Upper lobe of left lung (tissue), 6 donors: ENCODE measurements around the gene HABP2. TPM values are rescaled to one million over a fixed set of nuclear protein-coding genes. Genes with fewer than 3 reads are reported as not detected.

ENCODE experiments used
- ATAC-seq, 2 donors: fragments of 200-7000 bp; cut with Tn5 transposase; one replicate each; pipeline ENCODE4 v1.9.1; 2022; ENCODE audit warnings: mild to moderate bottlenecking in 2 of 2, moderate library complexity in 2 of 2; ENCODE audit not compliant: low FRiP score in 2 of 2
- DNase-seq, 2 donors: peaks; one replicate each; pipeline ENCODE4 v3.0.0-alpha.2; 2019 to 2020
- H3K27ac ChIP-seq, 4 donors: fragments of 200-600 bp; sonication (generic); one replicate each; pipeline ENCODE4 v1.5.1; 2016 to 2019
- H3K27me3 ChIP-seq, 4 donors: fragments of 200-600 bp; sonication (generic); one replicate each; pipeline ENCODE4 v1.5.1; 2017 to 2019
- H3K36me3 ChIP-seq, 4 donors: fragments of 200-600 bp; sonication (generic); one replicate each; pipeline ENCODE4 v1.5.1; 2016 to 2019
- H3K4me1 ChIP-seq, 4 donors: fragments of 200-600 bp; sonication (generic); one replicate each; pipeline ENCODE4 v1.5.1; 2018 to 2019
- H3K4me3 ChIP-seq, 4 donors: fragments of 200-600 bp; sonication (generic); one replicate each; pipeline ENCODE4 v1.5.1; 2017 to 2019; ENCODE audit warnings: mild to moderate bottlenecking in 2 of 4, moderate library complexity in 1 of 4
- H3K9me3 ChIP-seq, 4 donors: fragments of 200-600 bp; sonication (generic); one replicate each; pipeline ENCODE4 v1.5.1; 2018 to 2019
- CTCF ChIP-seq, 6 experiments: fragments of 450-650 bp in 4 of 6; fragments of 200-600 bp in 2 of 6; sonication (generic) in 2 of 6; IDR thresholded peaks; one replicate each; pipeline ENCODE4 v1.5.1; 2016 to 2019; ENCODE audit warnings: antibody characterized with exemption in 6 of 6
- EP300 ChIP-seq, 4 donors: sonication (generic); formaldehyde crosslinking; IDR thresholded peaks; one replicate each; pipeline ENCODE4 v1.5.1; 2017; ENCODE audit warnings: antibody characterized with exemption in 4 of 4, control low read depth in 2 of 4
- POLR2A ChIP-seq, 4 donors: fragments of 450-650 bp; IDR thresholded peaks; one replicate each; pipeline ENCODE4 v1.5.1; 2016 to 2017; ENCODE audit warnings: antibody characterized with exemption in 4 of 4, mild to moderate bottlenecking in 2 of 4
- POLR2AphosphoS5 ChIP-seq, 2 donors: sonication (generic); formaldehyde crosslinking; IDR thresholded peaks; one replicate each; pipeline ENCODE4 v1.5.1; 2017; ENCODE audit warnings: antibody characterized with exemption in 2 of 2
- WGBS, 2 donors: methylation state at CpG; one replicate each; pipeline ENCODE4 v1.1.5; 2017 to 2018; 5-methylcytosine and 5-hydroxymethylcytosine counted together
- total RNA-seq, 6 donors: library from RNA; depleted of rRNA in 4 of 6; stranded (reverse); fragments of >200 nt in 4 of 6; gene quantifications; one replicate each; pipeline versions ENCODE4 v1.1.0 to v1.2.1, GENCODE V29; 2016 to 2021
- donor health status: DM: no; HTN: no; CAD: no; lungs with moderate emphysema.
- donor health status: DM: no; HTN: yes; CAD: no; lungs with severe emphysema.

The HABP2 gene
- total RNA-seq, 6 donors from 2014 or later, result 0.15 to 10.3 (median 1.3) TPM; not detected in 2

- Histone ChIP-seq H3K4me1 (peaks cover 0 to 5% (median 2%) of the 10 kb centered on the region in 4 donors), H3K27me3 (no peaks in the 10 kb centered on the region), H3K36me3 (no peaks in the 10 kb centered on the region), H3K27ac (no peak overlapping the region), H3K4me3 (no peak overlapping the region), H3K9me3 (no peaks in the 10 kb centered on the region)
- no peak for TF ChIP-seq POLR2AphosphoS5 (IDR thresholded peaks at IDR 0.05)
- no peak for TF ChIP-seq POLR2A (IDR thresholded peaks at IDR 0.05)
- no peak for TF ChIP-seq EP300 (IDR thresholded peaks at IDR 0.05)
- no peak for TF ChIP-seq CTCF (IDR thresholded peaks at IDR 0.05)
- no peak for ATAC-seq
- DNase-seq, result no peak
- WGBS, 2 donors, result 70 to 82% methylated on average over 3 of the region's 3 CpGs
Measured at GRCh38 chr10:113518415-113518814, 34.4 kb upstream of the HABP2 start.

DNA sequence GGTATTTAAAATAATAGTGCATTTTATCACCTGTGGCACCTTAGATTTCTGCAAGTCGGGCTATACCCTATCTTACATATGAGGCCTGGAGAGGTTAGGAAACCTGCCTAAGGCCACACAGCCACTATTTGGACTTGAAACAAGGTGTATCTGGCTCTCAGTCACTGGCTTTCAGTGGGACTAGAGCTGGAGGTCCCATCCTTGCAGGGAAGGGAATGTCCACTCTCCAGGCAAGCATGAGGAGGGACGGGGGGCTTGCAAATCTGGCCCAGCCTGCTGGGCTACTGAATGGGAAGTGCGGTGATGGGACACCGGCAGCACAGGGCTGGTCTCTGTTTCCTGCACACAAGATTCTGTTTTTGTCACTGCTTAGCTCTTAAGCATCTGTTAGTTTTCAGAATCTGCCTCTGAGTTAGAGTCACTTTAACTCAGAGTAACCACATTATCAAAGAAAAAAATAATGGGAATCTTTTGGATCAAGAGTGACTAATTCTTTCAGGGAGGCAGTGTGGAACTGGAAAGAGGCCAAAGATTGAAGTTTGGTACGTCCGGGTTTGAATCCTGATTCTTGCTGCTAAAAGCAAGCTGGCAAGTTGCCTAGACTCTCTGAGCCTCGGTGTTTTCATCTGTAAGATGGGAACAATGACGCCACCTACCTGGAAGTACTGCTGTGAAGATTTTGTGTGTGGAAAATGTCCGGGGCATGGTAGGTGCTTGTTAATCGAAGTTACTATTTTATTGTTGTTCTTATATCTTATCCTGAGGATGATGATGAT is 33.8 kb upstream of the HABP2 start:
- H3K36me3 ChIP-seq, result no peaks in the 10 kb centered on the region
- 79 to 80% methylated on average over 10 of the region's 10 CpGs for WGBS, 2 donors
- ATAC-seq, result no peak
- no peak overlapping the region for H3K4me3 ChIP-seq
- no peaks in the 10 kb centered on the region for H3K27me3 ChIP-seq
- H3K4me1 ChIP-seq, result peaks cover 0 to 5% (median 2%) of the 10 kb centered on the region in 4 donors
- no peaks in the 10 kb centered on the region for H3K9me3 ChIP-seq
- TF ChIP-seq EP300 (IDR thresholded peaks at IDR 0.05) (no peak), CTCF (IDR thresholded peaks at IDR 0.05) (no peak), POLR2AphosphoS5 (IDR thresholded peaks at IDR 0.05) (no peak)
- H3K27ac ChIP-seq, result no peak overlapping the region
- DNase-seq, result peak in 1 of 2 donors; percentile 12

- no peak for ATAC-seq
- no peaks in the 10 kb centered on the region for H3K36me3 ChIP-seq
- DNase-seq, result peak; percentile 14 to 56
- peaks cover 0 to 5% (median 2%) of the 10 kb centered on the region in 4 donors for H3K4me1 ChIP-seq
- H3K4me3 ChIP-seq, result no peak overlapping the region
- H3K27me3 ChIP-seq, result no peaks in the 10 kb centered on the region
- no peaks in the 10 kb centered on the region for H3K9me3 ChIP-seq
- no peak for TF ChIP-seq CTCF (IDR thresholded peaks at IDR 0.05)
- no peak for TF ChIP-seq POLR2A (IDR thresholded peaks at IDR 0.05)
- no peak for TF ChIP-seq POLR2AphosphoS5 (IDR thresholded peaks at IDR 0.05)
- TF ChIP-seq EP300 (IDR thresholded peaks at IDR 0.05), result no peak
- no peak overlapping the region for H3K27ac ChIP-seq
- WGBS, 2 donors, result 67 to 77% methylated on average over 6 to 10 of the region's 10 CpGs
Measured at GRCh38 chr10:113519681-113520115, 33.2 kb upstream of the HABP2 start.

- ATAC-seq (no peak), DNase-seq (peak in 1 of 2 donors; percentile 3)
- H3K4me1 ChIP-seq, result peaks cover 0 to 5% (median 2%) of the 10 kb centered on the region in 4 donors
- H3K27me3 ChIP-seq, result no peaks in the 10 kb centered on the region
- H3K36me3 ChIP-seq, result no peaks in the 10 kb centered on the region
- H3K9me3 ChIP-seq, result no peaks in the 10 kb centered on the region
- no peak overlapping the region for H3K4me3 ChIP-seq
- WGBS, 2 donors, result 80 to 92% methylated on average over 2 of the region's 2 CpGs
- no peak for TF ChIP-seq POLR2A (IDR thresholded peaks at IDR 0.05)
- no peak for TF ChIP-seq POLR2AphosphoS5 (IDR thresholded peaks at IDR 0.05)
- TF ChIP-seq EP300 (IDR thresholded peaks at IDR 0.05), result no peak
- no peak for TF ChIP-seq CTCF (IDR thresholded peaks at IDR 0.05)
- H3K27ac ChIP-seq, result no peak overlapping the region
Measured at GRCh38 chr10:113520261-113520660, 32.6 kb upstream of the HABP2 start.
